HUES64 (cell line): ENCODE results near the gene GPR160.
"Not testable (repeated sequence)": the region's sequence is repeated elsewhere in the genome, so short reads cannot be mapped to it uniquely, and the experiment has no call there.

Experiments
- H3K27ac ChIP-seq: 2 replicates; pipeline ENCODE4 v1.7.0; 2013; ENCODE audit warnings: low read depth, low read length, inconsistent platforms
- H3K27me3 ChIP-seq: 2 replicates; pipeline ENCODE4 v1.6.1; 2013; ENCODE audit warnings: mild to moderate bottlenecking, low read length; ENCODE audit not compliant: insufficient read depth
- H3K36me3 ChIP-seq: 2 replicates; pipeline ENCODE4 v1.6.1; 2013; ENCODE audit warnings: mild to moderate bottlenecking, low read length; ENCODE audit not compliant: insufficient read depth
- H3K4me1 ChIP-seq: 2 replicates; pipeline ENCODE4 v1.6.1; 2013; ENCODE audit warnings: mild to moderate bottlenecking, low read length, moderate library complexity; ENCODE audit not compliant: insufficient read depth
- H3K4me3 ChIP-seq: 2 replicates; pipeline ENCODE4 v1.5.1; 2013; ENCODE audit warnings: mild to moderate bottlenecking, low read length, moderate library complexity
- H3K9ac ChIP-seq: 2 replicates; pipeline ENCODE4 v1.6.1; 2013; ENCODE audit warnings: mild to moderate bottlenecking, low read depth, low read length
- H3K9me3 ChIP-seq: 2 replicates; pipeline ENCODE4 v1.6.1; 2013; ENCODE audit warnings: low read depth, low read length; ENCODE audit not compliant: insufficient read depth
- WGBS: fragments of 150-250, 120-280 bp; methylation state at CpG from one replicate; pipeline ENCODE4 v1.1.7; 2013; ENCODE audit warnings: missing lambda C conversion rate; 5-methylcytosine and 5-hydroxymethylcytosine counted together

Gene GPR160

GRCh38 chr3:170003881-170004356, 33.9 kb upstream of the GPR160 start:
- Histone ChIP-seq H3K9ac (no peak overlapping the region), H3K9me3 (no peaks in the 10 kb centered on the region), H3K36me3 (no peaks in the 10 kb centered on the region; the same call in 1 of the 2 replicates), H3K27me3 (no peaks in the 10 kb centered on the region), H3K27ac (no peak overlapping the region), H3K4me3 (no peak overlapping the region), H3K4me1 (no peaks in the 10 kb centered on the region)
- 87% methylated on average over 2 of the region's 2 CpGs for WGBS

GRCh38 chr3:170007031-170007663, 30.6 kb upstream of the GPR160 start:
- no peaks in the 10 kb centered on the region for H3K9me3 ChIP-seq
- no peak overlapping the region for H3K9ac ChIP-seq
- no peak overlapping the region for H3K4me3 ChIP-seq
- H3K27me3 ChIP-seq: no peaks in the 10 kb centered on the region
- H3K4me1 ChIP-seq: no peaks in the 10 kb centered on the region
- WGBS: 87% methylated on average over 7 of the region's 7 CpGs
- H3K36me3 ChIP-seq: no peaks in the 10 kb centered on the region
- H3K27ac ChIP-seq: no peak overlapping the region

GRCh38 chr3:170010498-170010897, 27.3 kb upstream of the GPR160 start:
- Histone ChIP-seq H3K27me3 (no peaks in the 10 kb centered on the region), H3K27ac (no peak overlapping the region), H3K4me1 (no peaks in the 10 kb centered on the region), H3K9me3 (no peaks in the 10 kb centered on the region), H3K36me3 (no peaks in the 10 kb centered on the region), H3K9ac (no peak overlapping the region), H3K4me3 (no peak overlapping the region)
- WGBS: 98% methylated on average over 4 of the region's 4 CpGs

- Histone ChIP-seq H3K9me3 (no peaks in the 10 kb centered on the region), H3K27me3 (no peaks in the 10 kb centered on the region), H3K27ac (no peak overlapping the region), H3K9ac (no peak overlapping the region), H3K36me3 (no peaks in the 10 kb centered on the region), H3K4me1 (no peaks in the 10 kb centered on the region), H3K4me3 (no peak overlapping the region)
- WGBS: 90% methylated on average over 6 of the region's 7 CpGs
These were observed 25.0 kb upstream of the GPR160 start for GRCh38 chr3:170012683-170013400.

GRCh38 chr3:170016057-170016456, 21.7 kb upstream of the GPR160 start:
- H3K9me3 ChIP-seq: no peaks in the 10 kb centered on the region
- H3K4me3 ChIP-seq: no peak overlapping the region

GRCh38 chr3:170019306-170019705, 18.5 kb upstream of the GPR160 start:
- H3K4me1 ChIP-seq, H3K9ac ChIP-seq, H3K9me3 ChIP-seq, H3K36me3 ChIP-seq, H3K27ac ChIP-seq, H3K4me3 ChIP-seq, H3K27me3 ChIP-seq: not testable (repeated sequence)
- 97% methylated on average over 4 of the region's 4 CpGs for WGBS

More at GRCh38 chr3:170016057-170016456, 21.7 kb upstream of the GPR160 start:
- Histone ChIP-seq H3K36me3 (no peaks in the 10 kb centered on the region), H3K27ac (no peak overlapping the region), H3K27me3 (no peaks in the 10 kb centered on the region), H3K9ac (no peak overlapping the region), H3K4me1 (no peaks in the 10 kb centered on the region)
- WGBS: 92% methylated on average over 3 of the region's 3 CpGs

GRCh38 chr3:170021083-170021482, 16.7 kb upstream of the GPR160 start:
- H3K27ac ChIP-seq: no peak overlapping the region
- 83% methylated on average over 2 of the region's 3 CpGs for WGBS

GRCh38 chr3:170022336-170022735, 15.5 kb upstream of the GPR160 start:
- H3K9ac ChIP-seq: no peak overlapping the region
- no peaks in the 10 kb centered on the region for H3K36me3 ChIP-seq
- H3K27me3 ChIP-seq: no peaks in the 10 kb centered on the region
- H3K9me3 ChIP-seq: no peaks in the 10 kb centered on the region
- no peaks in the 10 kb centered on the region for H3K4me1 ChIP-seq
- WGBS: 96% methylated on average over 4 of the region's 4 CpGs
- no peak overlapping the region for H3K27ac ChIP-seq
- no peak overlapping the region for H3K4me3 ChIP-seq

More at GRCh38 chr3:170021083-170021482, 16.7 kb upstream of the GPR160 start:
- no peaks in the 10 kb centered on the region for H3K36me3 ChIP-seq
- H3K27me3 ChIP-seq: no peaks in the 10 kb centered on the region
- no peaks in the 10 kb centered on the region for H3K9me3 ChIP-seq
- H3K4me3 ChIP-seq: no peak overlapping the region
- H3K9ac ChIP-seq: no peak overlapping the region
- no peaks in the 10 kb centered on the region for H3K4me1 ChIP-seq

GRCh38 chr3:170023165-170023564, 14.6 kb upstream of the GPR160 start:
- no peaks in the 10 kb centered on the region for H3K36me3 ChIP-seq
- WGBS: 96% methylated on average over 1 of the region's 1 CpG

GRCh38 chr3:170024581-170024980, 13.2 kb upstream of the GPR160 start:
- Histone ChIP-seq H3K4me3 (no peak overlapping the region), H3K27me3 (no peaks in the 10 kb centered on the region), H3K9me3 (no peaks in the 10 kb centered on the region), H3K36me3 (no peaks in the 10 kb centered on the region), H3K4me1 (no peaks in the 10 kb centered on the region), H3K9ac (no peak overlapping the region), H3K27ac (no peak overlapping the region)
- 96% methylated on average over 4 of the region's 4 CpGs for WGBS

More at GRCh38 chr3:170023165-170023564, 14.6 kb upstream of the GPR160 start:
- no peak overlapping the region for H3K9ac ChIP-seq
- no peaks in the 10 kb centered on the region for H3K27me3 ChIP-seq
- no peak overlapping the region for H3K4me3 ChIP-seq
- no peaks in the 10 kb centered on the region for H3K4me1 ChIP-seq
- H3K9me3 ChIP-seq: no peaks in the 10 kb centered on the region
- H3K27ac ChIP-seq: no peak overlapping the region

- Histone ChIP-seq H3K9ac (no peak overlapping the region), H3K27me3 (no peaks in the 10 kb centered on the region), H3K27ac (no peak overlapping the region), H3K4me3 (no peak overlapping the region), H3K4me1 (no peaks in the 10 kb centered on the region), H3K9me3 (no peaks in the 10 kb centered on the region), H3K36me3 (no peaks in the 10 kb centered on the region)
- 87% methylated on average over 4 of the region's 4 CpGs for WGBS
These were observed 10.3 kb upstream of the GPR160 start for GRCh38 chr3:170027233-170028102.
